Activated CD8-positive, alpha-beta memory T cell treated with anti-CD3 and anti-CD28 coated beads, Interleukin-2, amount 50 U/mL, for 1 hour (primary cell): ENCODE data around the gene SORT1.
"Not testable (repeated sequence)": the region's sequence is repeated elsewhere in the genome, so short reads cannot be mapped to it uniquely, and the experiment has no call there.

Experiments
- DNase-seq: peaks from one replicate; pipeline ENCODE4 v3.0.0-alpha.2; 2020; ENCODE audit errors: extremely low read depth

Gene SORT1

DNA sequence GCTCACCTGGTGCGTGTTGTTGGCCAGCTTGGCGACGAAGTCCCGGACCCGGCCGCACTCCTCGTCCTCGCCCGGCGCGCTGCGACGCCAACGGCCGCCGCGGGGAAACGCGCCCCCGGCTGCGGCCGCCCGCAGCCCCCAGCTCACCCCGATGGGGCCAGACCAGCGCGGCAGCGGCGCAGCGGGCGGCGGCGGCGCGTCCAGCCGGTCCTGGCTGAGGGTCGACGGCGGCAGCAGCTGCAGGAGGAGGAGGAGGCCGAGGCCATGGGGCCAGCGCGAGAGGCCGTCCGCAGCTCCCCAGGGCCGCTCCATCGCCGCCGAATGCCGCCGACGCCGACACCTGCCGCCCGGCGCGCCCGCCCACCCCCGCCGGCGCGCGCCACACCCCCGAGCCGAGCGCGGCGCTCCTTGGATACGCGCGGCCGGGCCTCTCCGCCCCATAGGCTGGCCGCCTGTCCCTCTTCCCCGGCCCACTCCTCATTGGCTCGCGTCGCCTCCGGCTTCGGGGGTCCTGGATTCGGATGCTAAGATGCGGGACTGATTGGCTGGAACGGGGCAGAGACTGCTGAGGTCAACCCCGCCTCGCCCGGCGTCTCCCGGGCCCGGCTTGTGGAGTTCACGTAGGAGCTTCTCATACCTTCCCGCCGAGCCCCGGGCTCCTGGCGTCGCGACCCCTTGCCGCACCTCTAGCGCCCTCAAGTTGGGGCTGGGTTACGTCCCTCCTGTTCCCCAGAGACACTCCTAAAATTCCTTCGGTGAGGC lies at the start of gene SORT1:
Gene SORT1, minus strand, starts transcription at position 338 of the 762 bp plus-strand sequence. Its CDS starts 26 bp downstream, at position 312.
- peak; percentile 32 for DNase-seq

- DNase-seq, result not testable (repeated sequence)
Observed at GRCh38 chr1:109445949-109446695, 48.4 kb upstream of the SORT1 start.

GRCh38 chr1:109444346-109444745 lies 46.6 kb upstream of the SORT1 start:
- no peak for DNase-seq

- DNase-seq, result no peak
Observed at GRCh38 chr1:109443476-109443875, 45.8 kb upstream of the SORT1 start.

- DNase-seq, result no peak
Observed at GRCh38 chr1:109441069-109441468, 43.4 kb upstream of the SORT1 start.

- DNase-seq, result no peak
Observed at GRCh38 chr1:109438798-109439297, 41.1 kb upstream of the SORT1 start.

DNA sequence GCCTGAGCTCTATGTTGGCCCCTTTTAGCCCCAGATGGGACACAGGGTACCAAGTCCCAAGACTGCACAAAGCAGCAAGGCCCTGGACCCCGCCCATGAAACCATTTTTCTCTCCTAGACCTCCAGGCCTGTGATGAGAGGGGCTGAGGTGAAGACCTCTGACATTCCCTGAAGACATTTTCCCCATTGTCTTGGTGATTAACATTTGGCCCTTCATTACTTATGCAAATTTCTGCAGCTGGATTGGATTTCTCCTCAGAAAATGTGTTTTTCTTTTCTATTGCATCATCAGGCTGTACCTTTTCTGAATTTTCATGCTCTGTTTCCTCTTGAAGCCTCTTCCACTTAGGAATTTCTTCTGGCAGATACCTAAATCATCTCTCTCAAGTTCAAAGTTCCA lies 36.8 kb upstream of the SORT1 start:
- DNase-seq, result no peak

GRCh38 chr1:109433322-109433721 lies 35.6 kb upstream of the SORT1 start:
- DNase-seq, result no peak

GRCh38 chr1:109432336-109432735 lies 34.6 kb upstream of the SORT1 start:
- DNase-seq, result no peak

DNA sequence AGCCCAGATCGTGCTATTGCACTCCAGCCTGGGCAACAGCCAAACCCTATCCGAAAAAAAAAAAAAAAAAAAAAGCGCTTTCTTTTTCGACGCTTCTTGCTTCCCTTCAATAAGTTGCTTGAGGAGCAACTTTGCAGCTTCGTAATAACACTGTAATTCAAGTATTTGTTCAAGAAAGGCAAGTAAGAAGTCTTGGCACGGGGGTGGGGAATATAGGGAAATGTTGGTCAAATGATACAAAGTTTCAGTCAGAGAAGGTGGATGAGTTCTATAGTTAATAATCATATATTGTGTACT lies 29.4 kb upstream of the SORT1 start:
- DNase-seq, result no peak

DNA sequence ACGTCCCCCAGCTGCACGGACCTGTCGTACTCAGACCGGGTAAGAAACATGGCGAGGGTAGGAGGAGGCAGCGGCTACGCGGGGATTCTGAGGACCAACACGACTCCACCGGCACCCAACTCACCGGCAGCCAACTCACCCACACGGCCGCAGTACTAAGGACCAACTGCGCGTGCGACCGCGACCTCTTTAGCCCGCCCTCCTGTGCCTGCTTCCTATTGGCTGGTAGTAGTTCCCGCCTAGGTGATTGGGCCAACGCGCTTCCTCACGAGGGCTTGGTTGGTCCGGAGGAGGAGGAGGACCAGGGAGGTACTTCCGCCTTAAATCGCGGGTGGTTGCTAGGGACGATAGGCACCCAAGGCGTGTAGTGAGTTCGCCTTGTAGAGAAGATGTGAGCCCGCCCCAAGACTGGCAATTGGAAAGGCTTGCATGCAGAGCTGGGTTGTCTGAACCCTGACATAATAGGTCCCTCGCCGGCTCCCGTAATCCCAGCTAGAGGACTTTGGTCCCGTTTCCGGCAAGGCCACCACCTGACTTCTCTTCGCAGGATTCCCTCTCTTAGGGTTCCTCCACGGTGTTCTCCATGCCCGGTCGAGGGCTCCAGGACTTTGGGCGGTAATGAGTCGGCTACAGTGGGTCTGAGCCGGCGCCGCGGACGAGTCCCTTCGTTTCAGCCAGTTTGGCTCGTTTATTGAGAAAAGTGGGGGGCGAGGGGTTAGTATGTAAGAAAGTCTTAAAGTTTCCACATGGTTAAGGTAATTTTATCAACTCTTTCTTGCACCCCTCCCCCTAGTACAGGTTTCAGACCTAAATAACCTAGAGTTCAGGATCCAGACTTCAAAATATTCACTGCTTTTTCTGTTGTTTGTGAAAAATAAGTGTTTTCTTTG lies 28.8 kb upstream of the SORT1 start, which contains the start of gene PSMA5:
Gene PSMA5, minus strand, starts transcription at position 168 of the 890 bp plus-strand sequence. Its CDS starts 118 bp downstream, at position 50.
- DNase-seq, result peak; percentile 88

GRCh38 chr1:109425391-109426280 lies 27.9 kb upstream of the SORT1 start:
- DNase-seq, result peak; percentile 29

DNA sequence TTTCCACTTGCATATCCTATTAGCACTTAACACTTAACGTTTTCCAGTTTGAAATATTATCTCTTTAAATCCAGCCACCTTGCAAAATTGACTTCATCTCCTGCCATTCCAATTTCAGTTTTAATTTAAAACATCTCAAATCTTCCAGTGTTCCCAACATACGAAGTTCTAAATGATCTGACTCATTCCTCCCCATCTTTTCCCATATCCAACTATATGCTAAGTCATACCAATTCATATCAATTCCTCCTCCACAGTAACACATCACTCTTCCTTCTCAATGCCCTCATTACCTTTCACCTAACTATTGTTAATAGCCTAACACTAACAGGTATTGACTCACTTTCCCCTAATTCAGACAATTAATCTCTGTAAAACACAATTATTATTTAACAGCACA lies 25.8 kb upstream of the SORT1 start:
- no peak for DNase-seq

DNA sequence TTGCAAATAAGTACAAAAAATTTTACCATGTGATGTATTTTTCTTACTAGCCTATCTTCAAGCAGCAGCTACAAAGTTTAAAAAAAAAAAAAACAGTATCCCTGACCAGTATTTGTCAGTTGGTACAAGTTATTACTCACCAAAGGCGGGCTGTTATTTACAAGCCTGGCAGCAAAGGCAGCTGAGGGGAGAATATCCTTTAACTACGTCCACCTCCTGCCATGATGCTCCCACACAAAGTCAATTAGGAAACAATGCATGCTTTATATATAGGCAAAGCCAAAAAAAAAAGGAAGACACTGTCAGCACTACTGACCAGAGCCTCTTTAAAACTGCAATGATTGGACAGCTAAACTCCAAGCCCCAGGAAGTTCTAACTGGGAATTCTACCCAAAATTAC lies 14.8 kb upstream of the SORT1 start:
- DNase-seq, result no peak

DNA sequence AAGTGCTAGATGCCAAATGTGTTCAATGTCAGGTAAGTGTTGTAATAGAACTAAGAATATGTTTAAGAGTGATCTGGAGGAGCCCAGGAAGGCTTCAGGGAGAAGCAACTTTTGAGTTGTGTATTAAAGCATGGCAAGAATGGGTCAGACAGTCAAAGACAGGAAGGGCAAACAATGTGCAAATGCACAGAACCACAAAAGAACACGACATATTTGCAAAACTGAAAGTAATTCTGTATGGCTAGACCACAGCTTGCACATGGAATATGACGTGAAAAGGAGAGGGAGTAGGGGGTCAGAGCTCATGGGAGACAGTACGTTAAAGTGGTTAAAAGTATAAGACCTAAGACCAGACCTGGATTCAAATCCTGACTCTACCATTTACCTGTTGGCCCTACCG lies 7.1 kb upstream of the SORT1 start:
- DNase-seq, result no peak

DNA sequence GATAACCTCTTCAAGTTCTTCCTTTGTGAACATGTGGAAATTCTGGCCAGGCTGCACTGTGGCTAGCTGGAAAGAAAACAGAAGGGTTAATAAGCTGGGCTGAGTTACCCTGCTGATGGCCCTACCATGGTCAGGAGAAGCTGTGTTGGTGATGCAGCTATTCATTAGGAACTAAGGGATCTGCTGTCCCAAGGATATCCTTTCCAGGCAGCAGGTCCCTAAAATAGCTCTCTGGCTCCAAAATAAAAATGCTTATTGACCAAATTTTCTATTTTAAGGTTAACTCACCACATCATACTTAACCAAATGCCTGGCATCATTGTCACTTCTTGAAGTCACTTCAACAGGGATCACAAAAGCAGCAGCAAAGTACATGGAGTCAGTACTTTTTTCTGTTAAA lies 4.3 kb upstream of the SORT1 start:
- DNase-seq, result no peak

DNA sequence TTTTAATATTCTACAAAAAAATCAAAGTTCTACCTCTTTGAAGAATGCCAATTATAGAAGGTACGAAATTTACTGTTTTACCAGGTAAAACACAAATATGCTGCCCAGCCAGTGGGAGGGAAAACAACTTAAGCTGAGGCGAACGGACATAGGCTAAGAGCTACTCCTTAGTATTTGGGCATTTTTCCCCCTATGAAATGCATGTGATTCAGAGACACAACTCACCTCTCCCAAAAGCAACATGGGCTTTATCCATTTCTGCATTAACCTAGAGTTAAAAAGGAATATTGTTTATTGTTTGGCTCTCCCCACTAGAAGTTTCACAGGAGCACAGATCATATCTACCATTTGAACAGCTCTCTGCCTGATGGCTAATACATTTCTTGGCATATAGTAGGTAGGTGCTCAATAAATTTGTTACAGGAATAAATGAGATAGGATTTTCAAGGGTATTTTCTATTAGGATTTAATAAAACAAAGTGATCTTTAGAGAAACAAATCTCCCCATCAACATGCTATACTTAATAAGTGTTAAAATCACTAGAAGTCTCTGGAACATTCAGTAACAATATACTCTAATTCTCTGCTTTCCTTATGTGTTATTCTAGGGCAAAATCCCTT lies 2.4 kb upstream of the SORT1 start:
- no peak for DNase-seq

GRCh38 chr1:109399326-109399957 lies 1.7 kb upstream of the SORT1 start:
- no peak for DNase-seq

- no peak for DNase-seq
Observed at GRCh38 chr1:109398343-109399225, 866 bp upstream of the SORT1 start.
